Adrenal gland (tissue), 5 donors: ENCODE measurements around the gene MDM4.

Source experiments
- POLR2A ChIP-seq, 2 donors: fragments of 450-650 bp; IDR thresholded peaks; one replicate each; pipeline ENCODE4 v1.6.1; 2017; ENCODE audit warnings: antibody characterized with exemption in 2 of 2, mild to moderate bottlenecking in 2 of 2, moderate library complexity in 1 of 2
- TF ChIP-seq, protein P1 (sequence below), 6 experiments: fragments of 450-650 bp in 4 of 6; fragments of 200-600 bp in 2 of 6; sonication (generic) in 1 of 6; IDR thresholded peaks; 1 replicate in 5 of 6; 2 replicates in 1 of 6; pipeline versions ENCODE4 v1.5.1 to v1.8.0; 2016 to 2021; ENCODE audit warnings: antibody characterized with exemption in 6 of 6, mild to moderate bottlenecking in 2 of 6, moderate library complexity in 1 of 6
- donor health status: DM: no; HTN: no; CAD: no.

DNA sequence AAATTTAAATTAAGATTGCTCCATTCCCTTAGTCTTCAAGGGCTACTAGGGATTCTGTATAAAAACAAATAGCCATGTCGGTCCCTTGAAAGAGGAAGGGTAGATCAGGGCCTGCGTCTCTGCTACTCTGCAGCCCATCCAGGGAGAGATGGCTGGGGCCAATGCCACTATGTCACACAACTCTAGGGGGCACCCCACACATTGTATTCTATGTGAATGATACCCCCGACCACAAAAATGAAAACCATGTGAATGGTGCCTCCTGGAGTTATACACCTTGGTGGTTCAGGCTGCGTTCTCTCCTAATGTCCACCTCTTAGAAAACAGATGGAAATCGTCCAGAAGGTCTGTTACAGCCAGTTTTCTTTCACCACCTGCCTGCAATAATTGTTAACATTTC is 39.6 kb upstream of the MDM4 start:
- TF ChIP-seq, protein P1, sequence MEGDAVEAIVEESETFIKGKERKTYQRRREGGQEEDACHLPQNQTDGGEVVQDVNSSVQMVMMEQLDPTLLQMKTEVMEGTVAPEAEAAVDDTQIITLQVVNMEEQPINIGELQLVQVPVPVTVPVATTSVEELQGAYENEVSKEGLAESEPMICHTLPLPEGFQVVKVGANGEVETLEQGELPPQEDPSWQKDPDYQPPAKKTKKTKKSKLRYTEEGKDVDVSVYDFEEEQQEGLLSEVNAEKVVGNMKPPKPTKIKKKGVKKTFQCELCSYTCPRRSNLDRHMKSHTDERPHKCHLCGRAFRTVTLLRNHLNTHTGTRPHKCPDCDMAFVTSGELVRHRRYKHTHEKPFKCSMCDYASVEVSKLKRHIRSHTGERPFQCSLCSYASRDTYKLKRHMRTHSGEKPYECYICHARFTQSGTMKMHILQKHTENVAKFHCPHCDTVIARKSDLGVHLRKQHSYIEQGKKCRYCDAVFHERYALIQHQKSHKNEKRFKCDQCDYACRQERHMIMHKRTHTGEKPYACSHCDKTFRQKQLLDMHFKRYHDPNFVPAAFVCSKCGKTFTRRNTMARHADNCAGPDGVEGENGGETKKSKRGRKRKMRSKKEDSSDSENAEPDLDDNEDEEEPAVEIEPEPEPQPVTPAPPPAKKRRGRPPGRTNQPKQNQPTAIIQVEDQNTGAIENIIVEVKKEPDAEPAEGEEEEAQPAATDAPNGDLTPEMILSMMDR (IDR thresholded peaks at IDR 0.05): no peak
- TF ChIP-seq POLR2A (IDR thresholded peaks at IDR 0.05): no peak
